NT2/D1 (cell line): ENCODE results near the gene DGKE.

Experiments
- SUZ12 ChIP-seq: IDR thresholded peaks from 2 replicates; pipeline ENCODE4 v1.6.1; 2011; ENCODE audit not compliant: insufficient read length, insufficient read depth; ENCODE audit errors: extremely low read depth
- YY1 ChIP-seq: IDR thresholded peaks from 2 replicates; pipeline ENCODE4 v1.6.1; 2011; ENCODE audit not compliant: insufficient read length, insufficient read depth
- ZNF274 ChIP-seq: IDR thresholded peaks from 2 replicates; pipeline ENCODE4 v1.6.1; 2011; ENCODE audit warnings: mild to moderate bottlenecking, low read depth, low read length

DNA sequence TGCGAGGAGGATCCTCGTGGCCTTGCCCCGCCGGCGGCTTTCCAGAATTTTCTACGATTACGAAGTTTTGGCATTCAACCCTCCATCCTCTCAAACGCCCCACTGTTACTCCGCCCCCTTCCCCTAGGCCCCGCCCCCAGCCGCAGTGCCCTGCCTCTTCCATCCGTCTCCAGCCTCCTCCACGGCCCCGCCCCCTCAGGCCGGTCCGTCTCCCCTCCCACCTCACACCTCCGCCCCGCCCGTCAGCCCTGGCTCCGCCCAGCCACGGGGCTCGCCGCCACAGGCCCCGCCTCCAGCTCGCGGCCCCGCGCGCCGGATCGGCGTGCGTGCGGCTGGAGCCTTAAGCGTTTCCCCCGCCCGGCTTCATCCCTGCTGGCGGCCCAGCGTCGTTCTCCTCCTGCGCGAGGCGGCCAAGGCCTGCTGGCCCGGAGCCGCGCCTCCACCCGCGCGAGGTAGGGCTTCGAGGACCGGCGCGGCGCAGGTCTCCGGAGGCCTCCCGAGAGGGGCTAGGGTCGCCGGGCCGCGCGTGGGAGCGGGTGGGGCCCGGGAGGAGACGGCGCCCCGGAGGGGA lies at the start of gene DGKE, which contains the start of gene C17orf67:
- TF ChIP-seq YY1 (no peak), SUZ12 (no peak), ZNF274 (no peak)
